GM10847 (cell line): Measurements from ENCODE around the gene OR6P1.

Experiments used
- POLR2A ChIP-seq: IDR thresholded peaks from 2 replicates; pipeline ENCODE4 v1.6.1; 2011; ENCODE audit not compliant: insufficient read length; ENCODE audit errors: extremely low read depth

Gene OR6P1

DNA sequence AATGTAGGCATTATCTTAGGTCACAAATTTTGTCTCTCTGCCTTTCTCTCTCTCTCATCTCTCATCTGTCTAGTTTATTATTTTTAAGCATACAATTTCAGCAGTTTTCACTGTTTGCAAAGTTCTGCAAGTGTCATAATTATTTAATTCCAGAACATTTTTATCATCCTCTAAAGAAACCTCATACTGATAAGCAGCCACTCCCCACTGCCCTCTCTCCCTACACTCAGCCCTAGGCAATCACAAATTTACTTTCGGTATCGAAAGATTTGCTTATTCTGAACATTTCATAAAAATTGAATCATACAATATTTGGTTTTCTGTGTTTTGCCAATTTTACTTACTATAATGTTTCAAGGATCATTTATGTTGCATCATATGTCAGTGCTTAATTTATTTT, 32.8 kb downstream of the OR6P1 start:
- no peak for TF ChIP-seq POLR2A

DNA sequence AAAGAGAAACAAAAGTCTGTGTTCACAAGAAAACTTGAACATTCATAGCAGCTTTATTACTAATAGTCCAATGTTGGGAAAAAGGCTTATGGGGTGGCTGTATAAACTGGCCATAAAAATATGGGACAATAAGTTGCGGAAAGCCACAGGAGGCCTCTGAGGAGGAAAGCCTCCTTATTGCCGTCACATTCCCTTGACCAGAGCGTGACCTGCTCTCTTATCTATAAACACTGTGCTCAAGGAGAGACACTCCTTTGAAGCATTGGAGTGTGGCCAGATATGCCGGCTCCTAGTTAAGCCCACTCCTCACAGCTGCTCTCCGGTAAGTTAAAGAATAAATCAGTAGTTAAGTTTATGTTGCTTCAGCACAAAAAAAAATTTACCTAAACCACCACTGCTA, 35.9 kb downstream of the OR6P1 start:
- TF ChIP-seq POLR2A: no peak

DNA sequence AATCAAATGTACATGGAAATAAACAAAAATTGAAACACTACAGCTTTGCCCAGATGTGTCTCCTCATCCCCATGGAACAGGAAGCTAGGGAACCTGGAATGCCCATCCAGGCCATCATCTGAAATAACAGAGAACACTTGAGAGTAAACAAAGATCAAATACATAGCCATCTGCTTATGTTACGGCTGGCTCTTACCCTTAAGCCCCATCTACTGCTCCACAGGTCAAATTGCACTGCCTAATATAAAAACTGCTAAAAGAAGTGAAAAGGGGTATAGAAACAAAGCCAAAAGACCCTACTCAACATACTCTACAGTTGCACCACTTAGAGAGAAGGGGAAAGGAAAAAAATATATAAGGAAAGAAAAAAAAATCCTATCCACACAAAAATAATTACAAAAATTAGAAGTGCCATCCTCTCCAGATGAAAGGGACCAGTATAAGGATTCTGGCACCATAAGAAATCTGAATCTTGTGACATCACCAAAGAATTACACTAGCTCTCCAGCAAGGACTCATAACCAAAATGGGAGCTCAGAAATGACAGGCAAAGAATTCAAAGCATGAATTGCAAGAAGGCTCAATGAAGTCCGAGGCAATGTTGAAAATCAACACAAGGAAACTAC, 43.1 kb downstream of the OR6P1 start:
- no peak for TF ChIP-seq POLR2A

DNA sequence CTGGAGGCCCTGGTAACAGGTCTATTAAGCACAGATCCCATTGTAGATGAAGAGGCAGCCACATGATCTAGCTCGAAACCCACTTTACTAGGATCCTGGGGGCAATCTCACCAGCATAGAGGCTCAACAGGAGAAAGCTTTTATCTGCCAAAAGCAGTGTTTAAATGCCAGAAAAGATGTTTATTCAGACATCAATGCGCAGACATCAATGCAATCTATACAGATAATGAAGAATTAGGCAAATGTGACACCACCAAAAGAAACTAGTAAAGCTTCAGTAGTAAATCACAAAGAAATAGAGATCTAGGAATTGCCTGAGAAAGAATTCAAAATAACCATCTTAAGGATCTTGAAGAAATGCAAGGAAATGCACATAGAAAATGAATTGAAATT, 48.7 kb downstream of the OR6P1 start:
- TF ChIP-seq POLR2A: no peak

DNA sequence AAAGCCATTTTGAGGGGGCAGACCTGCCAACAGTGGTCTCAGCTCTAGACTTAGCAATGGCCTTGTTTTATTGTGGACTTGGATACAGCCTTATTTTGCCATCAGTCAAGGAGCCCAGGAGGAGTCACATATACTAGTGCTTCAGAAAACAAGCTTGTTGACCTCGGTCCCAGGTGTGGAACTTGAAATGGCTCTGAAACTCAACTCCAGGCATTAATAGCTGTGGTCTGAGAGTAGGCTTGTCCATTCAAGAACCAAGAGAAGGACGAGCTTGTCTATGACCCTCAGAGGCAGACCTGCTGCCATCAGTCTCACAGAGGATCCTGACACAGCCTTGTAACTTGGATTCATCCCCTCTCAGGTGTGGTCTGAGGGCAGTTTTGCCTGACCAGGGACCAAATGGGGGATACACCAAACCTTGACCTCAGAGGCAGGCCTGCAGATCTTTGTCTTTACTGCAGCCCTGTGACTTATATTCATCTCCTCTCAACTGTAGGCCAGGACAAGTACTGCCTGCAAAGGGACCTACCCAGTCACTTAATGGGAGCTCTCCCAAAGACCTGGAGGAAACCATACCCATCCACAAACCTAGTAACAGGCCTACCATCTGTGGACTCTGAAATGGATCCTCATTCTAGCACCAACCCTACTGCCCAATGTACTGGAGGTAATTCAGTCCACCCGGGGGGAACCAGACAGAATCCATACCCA, 49.3 kb downstream of the OR6P1 start:
- no peak for TF ChIP-seq POLR2A

DNA sequence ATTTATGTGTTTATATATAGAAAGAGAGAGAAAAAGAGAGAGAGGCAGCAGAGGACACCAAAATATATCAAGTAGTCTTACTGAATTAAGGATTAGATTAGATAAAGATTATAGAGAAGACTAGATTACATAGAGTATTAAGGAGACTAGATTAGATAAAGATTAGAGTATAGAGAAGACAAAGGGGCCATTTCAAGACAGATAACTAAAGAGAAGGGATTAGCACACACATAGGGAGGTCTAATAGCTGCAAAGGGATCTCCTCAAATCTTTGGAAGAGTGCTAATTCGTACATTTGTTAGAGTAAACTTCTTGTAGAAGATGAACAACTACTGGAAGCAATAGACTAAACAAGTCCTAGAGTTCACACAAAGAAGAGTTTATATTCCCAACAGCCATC, 50.4 kb downstream of the OR6P1 start:
- no peak for TF ChIP-seq POLR2A

DNA sequence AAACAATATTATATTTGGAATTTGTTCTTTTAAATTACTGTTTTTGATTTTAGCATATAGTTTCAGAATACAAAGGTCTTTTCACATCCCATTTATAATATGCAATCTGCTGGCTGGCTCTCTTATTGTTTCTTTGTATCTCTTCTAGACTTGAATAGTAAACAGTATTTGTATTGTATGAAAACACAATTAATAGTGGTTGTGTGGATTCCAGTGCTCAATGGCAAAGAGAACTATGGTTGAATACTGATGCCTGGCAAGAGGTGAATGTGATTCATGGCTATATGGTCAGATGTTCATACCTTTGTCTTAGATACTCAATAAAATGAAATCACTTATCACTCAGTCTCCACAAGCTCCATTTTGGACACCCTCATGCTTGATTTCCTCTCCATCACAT, 53.4 kb downstream of the OR6P1 start:
- no peak for TF ChIP-seq POLR2A
